ENCODE results near the gene ZNF839.
"Not testable (repeated sequence)": the region's sequence is repeated elsewhere in the genome, so short reads cannot be mapped to it uniquely, and the experiment has no call there.

ZNF839 gene

GRCh38 chr14:102319351-102320032 lies at the start of gene ZNF839:
ZNF839 (plus strand) TSS chr14:102319746; CDS start chr14:102319766, 20 bp downstream.
- DNase-seq = peak; percentile 92 to 94 (median 92)

DNA sequence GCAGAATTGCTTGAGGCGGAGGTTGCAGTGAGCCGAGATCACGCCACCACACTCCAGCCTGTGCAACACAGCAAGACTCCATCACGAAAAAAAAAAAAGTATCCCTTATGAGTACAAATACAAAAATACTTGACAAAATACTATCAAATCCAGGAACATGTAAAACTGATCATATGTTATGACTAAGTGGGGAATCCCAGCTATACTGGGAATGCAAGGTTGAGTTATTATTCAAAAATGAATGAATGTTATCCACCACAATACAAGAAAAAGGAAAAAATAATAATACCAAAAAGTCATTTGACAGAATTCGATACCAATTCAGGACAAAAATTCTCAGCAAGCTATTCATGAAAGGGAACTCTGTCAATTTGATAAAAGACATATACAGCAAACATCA lies 47.2 kb upstream of the ZNF839 start:
- DNase-seq = no peak

- no peak for DNase-seq
Measured at GRCh38 chr14:102275866-102276265, 43.7 kb upstream of the ZNF839 start.

DNA sequence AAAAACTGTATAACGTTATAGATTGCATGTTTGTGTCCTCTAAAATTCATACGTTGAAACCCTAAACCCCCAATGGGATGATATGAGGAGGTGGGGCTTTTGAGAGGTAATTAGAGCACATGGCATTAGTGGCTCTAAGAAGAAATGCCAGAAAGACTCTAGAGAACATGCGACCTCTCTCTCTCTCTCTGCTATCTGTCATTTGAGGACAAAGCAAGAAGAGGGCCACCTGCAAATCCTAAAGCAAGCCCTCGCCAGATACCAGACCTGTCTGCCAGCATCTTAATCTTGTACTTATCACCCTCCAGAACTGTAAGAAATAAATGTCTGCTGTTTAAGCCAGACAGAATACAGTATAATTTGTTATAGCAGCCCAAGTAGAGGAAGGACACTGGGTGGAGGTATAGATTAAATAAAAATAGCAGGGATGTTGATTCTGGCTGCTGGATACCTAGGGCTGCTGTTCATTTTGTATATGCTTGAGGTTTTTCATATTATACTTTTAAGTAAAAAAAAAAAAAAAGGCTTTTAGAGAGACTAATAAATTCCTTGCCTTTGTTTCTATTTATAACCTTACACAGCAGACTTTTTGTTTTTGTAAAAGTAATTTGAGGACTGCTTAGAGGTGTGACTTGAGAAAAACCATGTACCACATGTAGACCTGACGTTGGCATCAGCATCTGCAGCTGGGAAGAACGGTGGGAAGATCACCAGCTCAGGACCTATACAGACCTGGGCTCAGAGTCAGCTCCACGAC lies 41.5 kb upstream of the ZNF839 start:
- DNase-seq = peak in 2 of 3 experiments; percentile 7 to 83

DNA sequence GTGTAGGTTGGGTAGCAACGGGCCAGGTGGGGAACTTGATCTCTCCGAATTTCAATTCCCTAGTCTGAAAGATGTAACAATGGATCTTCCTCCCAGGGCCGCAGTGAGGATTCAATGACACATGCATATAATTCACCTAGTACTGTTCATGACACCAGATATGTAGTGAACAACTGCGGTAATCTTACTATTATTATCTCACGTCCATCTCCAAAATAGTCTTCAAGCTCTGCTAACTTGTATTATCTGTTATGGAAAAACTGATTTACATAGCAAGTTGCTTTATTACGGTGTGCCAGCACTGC lies 41.0 kb upstream of the ZNF839 start:
- DNase-seq = no peak

GRCh38 chr14:102279282-102279681 lies 40.3 kb upstream of the ZNF839 start:
- DNase-seq = no peak

- no peak for DNase-seq
Measured at GRCh38 chr14:102279688-102280348, 39.7 kb upstream of the ZNF839 start.

- DNase-seq = no peak
Measured at GRCh38 chr14:102280376-102280962, 39.1 kb upstream of the ZNF839 start.

GRCh38 chr14:102282751-102283465 lies 36.6 kb upstream of the ZNF839 start:
- no peak for DNase-seq

GRCh38 chr14:102283631-102284129 lies 35.9 kb upstream of the ZNF839 start:
- DNase-seq = no peak

DNA sequence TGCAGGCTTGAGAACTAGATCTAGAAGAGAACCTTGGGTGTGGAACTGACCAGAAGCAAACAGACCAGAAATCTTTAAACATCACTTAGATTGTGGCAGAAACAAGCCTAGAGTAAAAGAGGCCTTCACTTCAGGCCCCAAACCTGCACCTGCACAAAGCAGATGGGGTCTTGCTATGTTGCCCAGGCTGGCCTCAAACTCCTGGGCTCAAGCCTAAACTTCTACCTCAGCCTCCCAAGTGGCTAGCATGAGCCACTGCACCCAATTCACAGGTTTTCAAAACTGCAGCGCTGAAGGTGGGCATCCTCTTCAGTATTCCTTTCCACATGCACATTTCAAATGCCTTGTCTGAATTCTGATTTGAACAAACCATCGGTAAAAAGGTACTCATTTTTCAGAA lies 34.4 kb upstream of the ZNF839 start:
- no peak for DNase-seq

DNA sequence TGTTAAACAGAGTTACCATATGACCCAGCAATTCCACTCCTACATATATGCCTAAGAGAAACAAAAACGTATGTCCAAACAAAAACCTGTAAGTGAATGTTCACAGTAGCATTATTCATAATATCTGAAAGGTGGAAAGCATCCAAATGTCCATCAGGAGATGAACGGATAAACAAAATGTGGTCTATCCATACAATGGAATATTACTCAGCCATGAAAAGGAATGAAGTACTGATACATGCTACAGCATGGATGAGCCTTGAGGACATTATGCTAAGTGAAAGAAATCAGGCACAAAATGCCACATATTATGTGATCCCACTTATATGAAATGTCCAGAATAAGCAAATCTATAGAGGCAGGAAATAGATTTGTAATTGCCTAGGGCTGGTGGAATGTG lies 31.4 kb upstream of the ZNF839 start:
- DNase-seq = no peak

DNA sequence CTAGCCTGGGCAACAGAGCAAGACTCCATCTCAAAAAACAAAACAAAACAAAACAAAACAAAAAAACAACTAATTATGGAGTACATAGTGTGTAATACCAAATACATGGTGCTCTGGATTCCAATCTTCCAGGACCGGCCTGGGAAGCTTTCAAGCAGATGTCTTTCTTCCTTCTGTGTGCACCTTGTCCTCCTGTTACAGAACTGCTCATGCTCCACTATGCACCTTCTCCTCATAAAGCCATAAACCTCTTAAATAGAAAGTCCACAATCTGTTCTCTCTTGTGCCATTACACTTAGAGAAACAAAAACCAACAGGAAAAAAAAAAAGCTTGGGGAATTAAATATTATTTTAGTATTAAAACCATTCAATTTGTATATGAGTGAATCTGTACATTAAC lies 27.1 kb upstream of the ZNF839 start:
- no peak for DNase-seq

DNA sequence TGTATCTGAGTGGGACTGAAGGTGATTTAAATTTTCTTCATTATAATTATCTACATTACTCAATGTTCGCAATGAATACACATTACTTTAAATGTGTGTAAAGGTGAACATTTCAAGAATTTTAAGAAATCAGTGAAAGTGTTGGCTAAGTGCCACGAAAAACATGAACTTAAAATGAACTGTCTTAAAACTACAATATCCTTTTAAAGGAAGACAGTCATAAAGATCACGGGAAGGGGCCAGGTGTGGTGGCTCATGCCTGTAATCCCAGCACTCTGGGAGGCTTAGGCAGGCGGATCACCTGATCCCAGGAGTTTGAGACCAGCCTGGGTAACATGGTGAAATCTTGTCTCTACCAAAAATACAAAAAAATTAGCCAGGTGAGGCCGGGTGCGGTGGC lies 25.8 kb upstream of the ZNF839 start:
- DNase-seq = no peak

DNA sequence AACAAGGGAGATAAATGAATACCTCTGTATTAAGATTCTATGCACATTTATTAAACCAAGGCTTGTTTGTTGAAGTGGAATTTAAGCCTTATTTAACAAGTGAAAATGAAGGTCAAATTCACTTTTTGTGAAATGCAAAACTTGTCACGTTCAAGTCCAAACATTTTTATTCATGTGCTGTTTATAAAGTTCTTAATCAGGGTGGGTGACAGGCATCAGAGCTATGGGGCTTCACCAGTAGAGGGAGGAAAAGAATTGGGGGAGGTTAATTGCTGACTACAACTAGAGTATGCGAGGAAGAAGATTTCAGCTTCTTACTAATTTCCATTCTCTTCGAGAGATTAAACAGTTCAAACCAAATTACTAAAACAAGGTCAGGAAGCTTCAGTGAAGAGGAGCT lies 24.3 kb upstream of the ZNF839 start:
- DNase-seq = no peak

GRCh38 chr14:102297436-102298170 lies 21.9 kb upstream of the ZNF839 start:
- DNase-seq = no peak

- not testable (repeated sequence) for DNase-seq
Measured at GRCh38 chr14:102298303-102299070, 21.1 kb upstream of the ZNF839 start.

- DNase-seq = no peak
Measured at GRCh38 chr14:102303664-102304063, 15.9 kb upstream of the ZNF839 start.

GRCh38 chr14:102304611-102305506 lies 14.7 kb upstream of the ZNF839 start, which contains the start of gene MOK:
MOK (minus strand) TSS chr14:102305164; CDS start chr14:102304968, 196 bp downstream.
- peak; percentile 98 to 99 (median 98) for DNase-seq
